Left ventricle myocardium superior (tissue), 1 donor: Measurements from ENCODE around the gene ZNF787. TPM values are rescaled to one million over a fixed set of nuclear protein-coding genes. Genes with fewer than 3 reads are reported as not detected.
"Not testable (repeated sequence)": the region's sequence is repeated elsewhere in the genome, so short reads cannot be mapped to it uniquely, and the experiment has no call there.

Experiments used
- ATAC-seq: fragments of 200-7000 bp; cut with Tn5 transposase; one replicate; pipeline ENCODE4 v1.9.1; 2020; ENCODE audit warnings: mild to moderate bottlenecking, moderate library complexity
- DNase-seq: peaks from one replicate; pipeline ENCODE4 v3.0.0-alpha.2; 2020
- intact Hi-C: fragments of 100-400 bp; cut with micrococcal nuclease; formaldehyde crosslinking; loops from one replicate; pipeline ENCODE4 v1.11.0; 2022
- total RNA-seq: library from RNA; stranded (reverse); fragmentation: NEBNext Ultra II Directional; extraction: Animal tissue kit (Norgen Biotek cat#: 25700); gene quantifications from one replicate; pipeline ENCODE4 v1.2.1, GENCODE V29; 2021
- donor health status: DM: no; HTN: yes; CAD: no; lungs with severe emphysema.

The ZNF787 gene
- total RNA-seq, 1 donor from 2014 or later = 33.8 TPM

DNA sequence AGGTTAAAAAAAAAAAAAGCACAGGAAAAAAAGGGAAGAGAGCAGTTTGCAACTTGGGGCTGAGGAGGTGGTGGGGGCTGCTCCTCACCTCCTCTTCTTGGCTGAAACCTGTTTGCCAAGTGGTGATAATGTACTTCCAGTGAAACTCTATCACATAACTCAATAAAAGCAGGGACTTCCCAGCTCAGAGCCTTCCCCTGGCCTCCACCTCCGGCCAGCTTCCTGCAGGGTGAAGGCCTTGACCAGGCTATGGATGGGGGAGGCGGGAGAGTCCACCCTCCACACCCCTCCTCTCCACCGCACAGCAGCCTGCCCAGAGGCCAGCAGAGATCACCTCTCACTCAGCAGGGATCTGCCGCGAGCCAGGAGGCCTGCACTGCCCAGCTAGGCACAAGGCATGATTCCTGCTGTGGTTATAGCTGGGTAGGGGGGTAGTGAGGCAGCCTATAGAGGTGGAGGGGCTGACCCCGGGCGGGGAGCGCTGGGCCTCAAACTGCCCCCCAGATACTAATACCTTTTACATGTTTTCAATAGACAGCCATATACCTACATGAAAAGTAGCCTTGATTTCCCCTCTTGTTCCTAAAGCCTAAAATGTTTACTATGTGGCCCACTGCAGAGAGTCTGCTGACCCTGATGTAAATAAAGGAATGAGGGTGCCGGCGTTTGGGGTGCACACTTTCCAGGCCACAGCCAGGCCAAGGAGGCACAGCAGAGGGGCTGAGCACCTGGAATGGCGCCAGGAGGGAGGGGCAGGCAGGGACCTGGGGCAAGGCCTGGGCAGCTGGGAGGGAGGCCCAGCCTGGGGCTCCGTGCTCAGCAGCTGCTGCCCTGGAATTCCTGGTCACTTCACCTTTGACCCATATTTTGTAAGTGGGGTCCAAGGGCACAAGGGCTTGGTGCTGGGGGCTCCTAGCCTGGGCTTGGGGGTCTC, 10.3 kb downstream of the ZNF787 start:
- intact Hi-C loops = no loop called here
- ATAC-seq (peak; percentile 84), DNase-seq (peak; percentile 75)

DNA sequence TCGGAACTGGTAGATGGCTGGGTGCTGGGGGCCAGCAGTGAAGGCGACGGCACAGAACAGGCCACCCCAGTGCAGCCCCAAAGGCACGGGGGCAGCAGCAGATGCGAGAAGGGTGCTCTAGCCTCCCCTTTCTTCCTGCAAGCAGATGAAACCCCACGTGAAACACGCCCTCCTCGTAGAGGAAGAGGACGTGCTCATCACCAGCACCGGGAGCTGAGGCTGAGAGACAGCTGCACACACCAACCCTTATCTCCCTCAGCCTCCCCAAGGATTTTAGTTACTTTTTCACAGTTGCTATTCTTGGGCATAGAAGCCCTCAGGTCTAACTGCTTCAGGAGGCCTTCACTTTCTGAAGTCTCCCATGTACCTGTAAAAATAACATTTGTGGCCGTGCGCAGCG, 11.9 kb downstream of the ZNF787 start:
- DNase-seq (no peak), ATAC-seq (no peak)
- intact Hi-C loops = no loop called here

DNA sequence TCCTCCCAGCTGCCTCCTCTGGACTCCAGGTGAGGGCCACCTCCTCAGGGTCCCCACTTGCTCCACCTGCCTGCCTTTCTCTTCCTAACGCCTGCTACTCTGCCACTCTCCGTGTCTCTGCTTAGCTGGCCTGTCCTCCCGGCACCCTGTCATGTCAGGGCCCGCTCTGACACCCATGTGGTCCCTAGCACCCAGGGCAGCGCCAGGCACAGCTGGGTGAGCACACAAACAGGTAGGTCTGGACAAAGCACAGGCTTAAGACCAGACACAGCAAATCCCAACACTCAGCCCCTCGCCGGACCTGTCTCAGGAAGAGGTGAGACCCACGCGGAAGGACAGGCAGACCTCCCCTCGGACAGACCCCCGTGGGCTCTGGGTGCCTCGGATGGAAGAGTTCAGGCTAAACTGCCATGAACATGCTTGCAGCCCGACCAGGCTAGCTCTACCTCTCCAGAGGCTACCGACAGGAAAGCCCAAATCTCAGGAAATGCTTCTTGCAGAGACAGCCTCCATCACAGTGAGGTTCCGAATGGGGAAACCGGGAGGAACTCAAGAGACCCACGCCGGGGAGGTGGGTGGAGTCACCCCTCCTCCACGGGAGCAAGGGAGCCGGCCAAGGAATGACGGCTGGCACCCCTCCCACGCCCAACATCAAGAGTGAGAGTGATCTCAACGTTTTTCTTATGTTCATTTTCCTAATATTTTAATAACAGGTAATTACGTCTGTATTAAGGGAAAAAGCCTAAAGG, 12.5 kb downstream of the ZNF787 start:
- intact Hi-C loops = no loop called here
- DNase-seq (peak; percentile 77), ATAC-seq (peak; percentile 36)

DNA sequence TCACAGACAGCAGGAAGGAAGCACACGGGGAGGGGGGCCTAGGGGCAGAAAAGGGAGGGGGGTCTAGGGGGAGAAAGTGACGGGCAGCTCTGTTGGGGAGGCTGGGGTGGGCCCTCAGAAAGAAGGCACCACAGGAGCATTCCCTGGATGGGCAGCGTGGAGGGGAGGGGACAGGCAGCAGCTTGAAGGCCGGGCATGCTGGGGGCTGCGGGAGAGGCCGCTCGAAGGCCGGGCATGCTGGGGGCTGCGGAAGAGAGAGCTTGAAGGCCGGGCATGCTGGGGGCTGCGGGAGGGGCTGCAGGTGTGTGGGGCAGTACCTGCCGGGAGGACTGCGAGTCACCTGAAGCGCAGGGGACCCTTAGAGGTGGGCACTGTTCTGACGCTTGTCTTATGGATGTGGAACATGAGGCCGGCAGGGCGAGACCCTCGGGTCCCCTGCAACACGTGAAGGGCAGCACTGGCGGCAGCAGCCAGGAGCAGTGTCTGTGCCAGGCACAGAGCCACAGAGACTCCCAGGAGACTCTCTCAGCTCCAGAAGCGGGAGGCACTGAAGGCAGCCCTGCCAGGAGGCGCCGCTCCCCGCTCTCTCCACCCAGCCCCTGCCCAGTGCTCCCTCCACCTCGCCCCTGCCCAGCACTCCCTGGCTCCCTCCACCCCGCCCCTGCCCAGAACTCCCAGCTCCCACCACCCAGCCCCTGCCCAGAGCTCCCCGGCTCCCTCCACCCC, 13.3 kb downstream of the ZNF787 start:
- ATAC-seq = peak; percentile 29
- DNase-seq = no peak
- intact Hi-C loops = no loop called here

DNA sequence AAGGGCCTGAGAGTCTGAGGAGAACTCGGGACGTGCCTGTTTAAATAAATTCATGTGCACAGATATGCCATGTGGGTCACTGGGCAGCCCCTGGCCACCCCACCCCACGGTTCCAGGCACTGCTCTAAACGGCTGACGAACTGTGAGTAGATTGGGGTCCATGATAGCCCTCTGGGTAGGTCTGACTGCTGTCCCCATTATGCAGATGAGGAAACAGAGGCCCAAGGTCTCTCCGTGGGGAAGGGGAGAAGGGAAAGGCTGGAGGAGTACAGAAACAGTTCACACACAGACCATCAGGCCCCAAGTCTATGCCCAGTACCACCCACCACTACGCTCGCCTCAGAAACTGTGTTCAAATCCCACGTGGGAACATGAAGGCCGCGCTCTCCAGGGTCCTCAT, 14.1 kb downstream of the ZNF787 start:
- ATAC-seq = no peak
- intact Hi-C loops = no loop called here
- DNase-seq = no peak

DNA sequence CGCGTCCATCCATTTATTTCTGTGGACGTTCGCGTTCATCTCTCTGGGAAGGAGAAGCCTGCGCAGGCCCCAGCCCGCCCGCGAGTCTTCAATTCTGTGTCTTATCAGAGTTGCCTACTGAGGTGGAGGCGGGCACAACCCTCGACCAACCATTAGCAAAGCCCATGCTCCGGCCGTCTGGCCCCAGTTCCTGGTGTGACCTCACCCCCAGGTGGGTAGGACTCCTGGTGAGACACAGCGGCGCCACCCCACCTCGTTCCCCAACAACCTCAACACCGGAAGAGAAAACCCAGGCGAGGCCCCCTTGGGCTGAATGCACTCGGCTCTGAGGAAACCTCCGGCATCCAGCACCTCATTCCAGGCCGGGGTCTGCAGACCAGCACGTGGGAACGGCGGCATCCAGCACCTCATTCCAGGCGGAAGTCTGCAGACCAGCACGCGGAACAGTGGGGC, 14.7 kb downstream of the ZNF787 start:
- DNase-seq (no peak), ATAC-seq (no peak)
- intact Hi-C loops = no loop called here

DNA sequence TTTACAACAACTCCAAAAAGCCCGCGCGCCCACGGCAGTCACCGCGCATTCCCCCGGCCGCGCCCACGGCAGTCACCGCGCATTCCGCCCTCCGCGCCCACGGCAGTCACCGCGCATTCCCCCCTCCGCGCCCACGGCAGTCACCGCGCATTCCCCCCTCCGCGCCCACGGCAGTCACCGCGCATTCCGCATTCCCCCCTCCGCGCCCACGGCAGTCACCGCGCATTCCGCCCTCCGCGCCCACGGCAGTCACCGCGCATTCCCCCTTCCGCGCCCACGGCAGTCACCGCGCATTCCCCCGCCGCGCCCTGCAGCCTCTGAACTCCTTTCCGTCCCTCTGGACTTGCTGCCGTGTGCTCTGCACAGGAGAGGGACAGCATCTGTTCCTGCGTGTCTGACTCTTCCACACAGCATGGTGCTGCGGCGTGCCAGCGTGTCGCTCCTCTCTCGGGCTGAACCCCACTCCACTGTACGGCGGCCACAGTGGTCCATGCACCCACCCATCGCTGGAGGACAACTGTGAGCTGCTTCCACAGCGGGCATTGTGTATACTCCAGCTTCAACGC, 15.2 kb downstream of the ZNF787 start:
- ATAC-seq, DNase-seq, intact Hi-C loops: not testable (repeated sequence)

DNA sequence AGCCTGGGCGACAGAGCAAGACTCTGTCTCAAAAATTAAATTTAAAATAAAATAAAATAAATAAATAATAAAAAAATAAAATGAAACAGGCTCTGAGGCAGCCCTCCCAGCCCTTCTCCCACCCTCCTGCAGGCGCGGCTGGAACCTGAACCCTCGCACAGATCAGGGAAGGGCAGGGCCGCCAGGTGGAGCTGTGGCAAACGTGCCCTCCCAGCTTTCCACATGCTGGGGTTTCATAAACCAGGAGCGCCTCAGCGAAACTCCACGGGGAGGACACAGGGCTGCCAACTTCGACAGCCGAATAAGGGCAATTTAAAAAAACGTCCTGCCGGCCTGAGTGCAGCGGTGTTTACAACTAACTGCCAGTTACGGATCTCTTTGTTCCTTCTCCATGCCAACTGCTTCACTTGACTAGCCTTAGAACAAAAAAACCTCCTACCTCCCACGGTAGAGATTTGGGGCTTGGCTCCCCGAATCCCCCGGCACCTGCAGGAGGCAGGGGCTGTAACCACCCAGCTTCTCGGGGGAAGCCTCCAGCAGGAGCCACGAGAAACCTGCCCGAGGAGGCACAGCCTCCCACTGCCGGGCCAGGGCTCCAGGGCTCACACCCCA, 15.9 kb downstream of the ZNF787 start:
- intact Hi-C loops = no loop called here
- ATAC-seq = peak; percentile 73

DNA sequence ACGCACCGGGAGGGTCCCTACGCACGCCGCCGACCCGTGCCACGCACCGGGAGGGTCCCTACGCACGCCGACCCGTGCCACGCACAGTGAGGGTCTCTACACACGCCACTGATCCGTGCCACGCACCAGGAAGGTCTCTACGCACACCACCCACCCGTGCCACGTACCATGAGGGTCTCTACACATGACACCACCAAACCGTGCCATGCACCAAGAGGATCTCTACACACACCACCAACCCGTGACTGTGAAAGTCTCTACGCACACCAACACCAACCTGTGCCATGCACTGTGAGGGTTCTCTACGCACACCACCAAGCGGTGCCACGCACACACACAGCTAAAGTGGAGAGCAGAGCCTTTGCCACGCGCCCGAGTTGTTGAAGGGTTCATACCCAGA, 16.7 kb downstream of the ZNF787 start:
- DNase-seq (no peak), ATAC-seq (no peak)
- intact Hi-C loops = no loop called here

More for the DNA sequence above, 15.9 kb downstream of the ZNF787 start:
- DNase-seq = peak; percentile 80

DNA sequence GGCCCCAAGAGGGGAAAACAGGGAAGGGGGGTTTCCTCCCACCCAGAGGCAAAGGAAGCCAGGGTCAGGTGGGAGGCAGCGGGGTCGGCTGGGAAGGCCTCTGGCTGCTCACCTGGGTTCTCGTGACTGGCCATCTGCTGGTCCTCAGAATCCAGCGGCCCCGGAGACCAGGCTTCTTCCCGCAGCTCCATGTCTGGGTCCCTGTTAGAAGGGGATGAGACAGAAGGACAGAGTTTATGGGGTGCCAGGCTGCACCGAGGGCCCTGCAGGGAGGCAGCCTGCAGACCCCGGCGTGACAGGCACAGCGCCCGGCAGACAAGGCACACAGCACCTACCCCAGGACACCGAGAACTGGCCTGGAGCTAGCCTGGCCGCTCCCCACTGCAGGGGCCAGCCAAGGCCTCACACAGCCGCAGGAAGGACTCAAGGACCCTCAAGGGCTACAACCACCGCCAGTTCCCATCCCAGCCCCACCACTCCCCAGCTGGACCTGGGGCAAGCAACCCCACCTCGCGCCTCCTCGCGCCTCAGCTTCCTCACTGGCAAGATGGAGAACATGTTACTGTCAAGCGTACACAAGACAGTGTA, 18.0 kb downstream of the ZNF787 start:
- intact Hi-C loops = no loop called here
- DNase-seq = no peak
- no peak for ATAC-seq

DNA sequence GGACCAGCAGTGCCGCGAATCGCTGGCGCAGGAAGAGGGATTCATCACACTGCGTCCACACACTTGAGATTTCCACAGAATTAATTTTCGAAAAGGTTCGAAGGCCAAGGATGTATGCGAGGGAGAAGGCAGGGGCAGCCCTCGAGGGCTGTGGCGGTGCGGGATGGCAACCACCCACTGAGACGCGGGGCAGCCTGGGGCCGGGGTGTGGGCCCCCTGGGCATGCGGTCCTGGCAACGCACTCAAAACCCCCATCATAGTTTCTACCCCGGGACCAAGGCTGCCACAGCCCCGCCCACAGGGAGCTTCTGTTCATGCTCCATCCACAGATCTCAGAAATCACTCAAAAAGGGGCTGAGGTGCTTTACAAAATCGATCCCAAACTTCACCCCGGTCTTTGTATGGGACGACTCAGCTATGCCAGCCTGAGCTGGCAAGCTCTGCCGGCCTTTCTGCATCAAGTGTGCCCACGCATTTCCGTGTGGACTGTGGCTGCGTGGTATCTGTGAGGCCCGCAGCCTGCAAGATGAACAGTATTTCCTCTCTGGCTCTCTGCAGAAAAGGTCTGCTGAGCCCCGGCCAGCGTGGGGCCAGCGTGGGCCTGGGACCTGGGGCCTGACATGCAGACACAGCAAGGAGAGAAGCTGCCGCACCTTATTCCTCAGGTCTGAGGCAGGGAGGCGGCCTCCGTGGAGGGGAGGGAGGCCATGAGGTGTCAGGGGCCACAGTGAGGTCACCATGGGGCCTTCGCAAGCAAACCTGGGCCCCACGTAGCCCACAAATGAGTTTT, 19.2 kb downstream of the ZNF787 start:
- intact Hi-C loops = no loop called here
- ATAC-seq (no peak), DNase-seq (no peak)

DNA sequence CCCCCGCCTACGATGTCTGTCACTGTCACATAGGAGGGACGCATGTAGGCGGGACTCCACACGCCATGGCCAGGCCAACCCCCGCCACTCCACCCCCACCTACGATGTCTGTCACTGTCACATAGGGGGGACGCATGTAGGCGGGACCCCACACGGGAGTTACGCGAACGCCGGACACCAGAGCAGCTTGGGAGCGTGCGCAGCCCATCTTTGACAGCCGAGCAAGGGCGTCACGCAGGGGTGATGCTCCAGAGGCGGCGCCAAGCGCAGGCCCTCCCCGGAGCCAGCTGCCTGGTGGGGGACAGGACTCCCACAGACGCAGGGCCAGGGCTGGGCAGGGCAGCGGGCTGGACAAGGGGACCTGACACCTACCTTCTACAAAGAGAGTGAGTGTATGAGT, 20.0 kb downstream of the ZNF787 start:
- no peak for DNase-seq
- intact Hi-C loops = no loop called here
- ATAC-seq = no peak

DNA sequence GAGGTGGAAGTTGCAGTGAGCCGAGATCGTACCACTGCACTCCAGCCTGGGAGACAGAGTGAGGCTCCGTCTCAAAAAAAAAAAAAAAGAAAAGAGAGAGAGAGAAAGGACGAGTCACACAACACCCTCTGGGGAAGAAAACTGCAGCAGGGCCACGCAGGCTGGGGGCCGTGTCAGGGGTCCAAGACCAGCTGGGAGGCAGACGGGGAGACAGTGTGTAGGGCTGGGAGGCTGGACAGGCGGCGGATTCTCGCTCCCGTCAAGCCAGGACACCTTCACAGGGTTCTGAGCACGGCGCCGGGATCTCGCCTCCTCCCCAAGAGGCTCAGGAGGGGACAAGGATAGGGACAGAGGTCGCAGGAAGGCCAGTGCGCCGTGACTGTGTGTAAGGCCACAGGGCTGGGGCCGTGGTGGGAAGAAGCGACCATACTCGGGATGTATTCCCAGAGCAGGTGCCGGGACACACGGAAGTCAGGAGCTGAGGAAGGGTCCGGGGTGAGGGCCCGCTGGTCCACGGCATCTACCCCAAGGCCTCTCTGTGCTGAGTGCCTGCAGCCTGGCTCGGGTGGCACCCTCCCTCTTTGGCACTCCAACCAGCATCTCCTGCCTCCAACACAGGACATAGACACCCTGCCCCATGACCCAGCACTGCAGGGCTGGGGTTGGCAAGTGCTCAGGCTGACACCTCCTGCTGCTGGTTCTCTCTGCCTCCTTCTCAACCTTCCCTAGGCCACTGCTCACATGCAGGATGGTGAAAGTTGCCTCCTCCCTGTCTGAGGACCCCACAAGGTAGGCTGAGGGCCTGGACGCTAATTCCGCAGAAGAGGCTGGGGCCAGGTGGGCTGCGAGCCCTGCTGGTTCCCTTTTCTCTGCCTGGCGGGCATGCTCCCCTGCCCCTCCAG, 21.2 kb downstream of the ZNF787 start:
- intact Hi-C loops = no loop called here
- DNase-seq (no peak), ATAC-seq (no peak)

DNA sequence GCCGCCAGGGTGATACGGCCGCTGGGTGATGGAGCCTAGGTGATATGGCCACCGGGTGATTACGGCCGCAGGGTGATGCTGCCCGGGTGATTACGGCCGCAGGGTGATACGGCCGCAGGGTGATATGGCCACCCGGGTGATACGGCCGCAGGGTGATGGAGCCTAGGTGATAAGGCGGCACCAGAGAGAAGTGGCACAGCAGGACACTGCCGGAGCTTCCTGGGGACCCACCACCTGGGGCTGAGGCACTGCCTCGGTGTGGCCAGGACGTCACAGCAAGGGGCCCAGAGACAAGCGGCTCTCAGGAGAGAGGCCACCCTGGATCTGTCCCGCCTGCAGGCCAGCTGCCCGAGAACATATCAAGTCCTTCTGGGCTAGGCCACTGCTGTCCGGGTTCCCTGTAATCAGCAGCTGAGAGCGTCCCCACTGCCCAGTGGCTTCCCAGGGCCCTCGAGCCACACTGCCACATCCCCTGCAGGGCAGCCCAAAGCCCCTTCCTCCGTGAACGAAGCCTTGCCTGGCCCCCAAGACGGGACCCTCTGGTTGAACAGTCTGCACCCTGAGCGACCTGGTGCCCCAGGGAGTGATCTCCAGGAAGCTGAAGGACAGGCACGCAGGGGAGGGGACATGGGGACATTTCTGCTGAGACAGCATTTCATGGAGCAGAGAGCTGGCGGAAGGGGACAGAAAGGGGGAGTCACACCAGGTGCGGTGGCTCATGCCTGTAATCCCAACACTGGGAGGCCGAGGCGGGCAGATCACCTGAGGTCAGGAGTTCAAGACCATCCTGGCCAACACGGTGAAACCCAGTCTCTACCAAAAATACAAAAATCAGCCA, 22.1 kb downstream of the ZNF787 start:
- intact Hi-C loops = no loop called here
- ATAC-seq = no peak
- DNase-seq = no peak

DNA sequence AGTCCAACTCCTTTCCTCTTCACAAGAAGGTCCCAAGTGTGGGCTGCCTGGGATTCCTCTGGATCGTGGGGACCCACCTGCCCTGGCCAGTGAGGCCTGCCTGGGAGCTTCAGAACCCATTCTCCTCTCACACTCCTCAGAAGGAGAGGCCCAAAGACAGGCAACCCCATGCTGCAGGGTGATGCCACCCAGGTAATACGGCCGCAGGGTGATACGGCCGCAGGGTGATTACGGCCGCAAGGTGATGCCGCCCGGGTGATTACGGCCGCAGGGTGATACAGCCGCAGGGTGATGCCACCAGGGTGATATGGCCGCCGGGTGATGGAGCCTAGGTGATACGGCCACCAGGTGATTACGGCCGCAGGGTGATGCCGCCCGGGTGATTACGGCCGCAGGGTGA, 22.9 kb downstream of the ZNF787 start:
- ATAC-seq, DNase-seq, intact Hi-C loops: not testable (repeated sequence)

DNA sequence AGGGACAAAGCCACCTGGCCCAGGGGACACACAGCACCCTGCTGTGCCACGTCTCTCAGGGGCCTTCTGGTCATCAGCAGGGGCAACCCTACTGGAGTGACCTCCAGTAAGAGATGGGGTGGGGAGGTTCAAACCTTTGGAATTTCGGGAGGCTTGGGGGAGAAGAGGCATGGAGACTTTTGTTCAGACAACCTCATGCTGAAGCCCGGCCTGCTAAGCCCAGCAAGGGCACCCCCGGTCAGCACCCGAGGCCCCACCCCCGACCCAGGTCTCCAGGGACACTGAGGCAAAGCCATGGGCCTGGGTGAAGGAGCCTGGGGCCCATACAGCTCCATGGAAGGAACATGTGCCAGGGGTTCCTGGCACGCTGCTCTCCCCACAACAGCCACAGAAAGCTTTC, 23.3 kb downstream of the ZNF787 start:
- no peak for ATAC-seq
- intact Hi-C loops = no loop called here
- no peak for DNase-seq
